Kidney epithelial cell (primary cell): ENCODE results near the gene IRAK2. TPM values are rescaled to one million over a fixed set of nuclear protein-coding genes. Genes with fewer than 3 reads are reported as not detected.

Source experiments
- DNase-seq: peaks from one replicate; pipeline ENCODE4 v3.0.0-alpha.2; 2010; ENCODE audit warnings: low read depth
- H3K27me3 ChIP-seq: 2 replicates; pipeline ENCODE4 v1.6.0; 2011; ENCODE audit warnings: low read length; ENCODE audit not compliant: control insufficient read depth, insufficient read depth
- H3K36me3 ChIP-seq: 2 replicates; pipeline ENCODE4 v1.5.1; 2011; ENCODE audit warnings: low read length; ENCODE audit not compliant: control insufficient read depth, insufficient read depth
- H3K4me3 ChIP-seq: 2 replicates; pipeline ENCODE4 v1.5.1; 2011; ENCODE audit warnings: low read depth, mild to moderate bottlenecking, control low read depth, low read length
- CTCF ChIP-seq: IDR thresholded peaks from 2 replicates; pipeline ENCODE4 v1.5.1; 2011; ENCODE audit warnings: mild to moderate bottlenecking, moderate library complexity, low read length, control low read depth, inconsistent platforms; ENCODE audit not compliant: insufficient read depth, poor library complexity, severe bottlenecking
- total RNA-seq: library from RNA; depleted of rRNA; stranded (reverse); fragments of >200 nt; gene quantifications from 2 replicates; pipeline ENCODE4 v1.2.3, GENCODE V29; 2015

The IRAK2 gene
- total RNA-seq, 1 donor from 2014 or later = 65.5 TPM

- no peak for TF ChIP-seq CTCF
- H3K27me3 ChIP-seq = no peaks in the 10 kb centered on the region
- H3K4me3 ChIP-seq = no peak overlapping the region
- H3K36me3 ChIP-seq = no peaks in the 10 kb centered on the region
- DNase-seq = no peak
These were observed 115.4 kb downstream of the IRAK2 start for GRCh38 chr3:10280177-10280529.

- Histone ChIP-seq H3K27me3 (no peaks in the 10 kb centered on the region), H3K36me3 (no peaks in the 10 kb centered on the region), H3K4me3 (no peak overlapping the region)
- TF ChIP-seq CTCF = no peak
- DNase-seq = no peak
These were observed 115.9 kb downstream of the IRAK2 start for GRCh38 chr3:10280571-10280970.

- TF ChIP-seq CTCF = no peak
- DNase-seq = no peak
- Histone ChIP-seq H3K4me3 (no peak overlapping the region), H3K27me3 (no peaks in the 10 kb centered on the region), H3K36me3 (no peaks in the 10 kb centered on the region)
These were observed 117.2 kb downstream of the IRAK2 start for GRCh38 chr3:10281951-10282350.

- TF ChIP-seq CTCF = no peak
- Histone ChIP-seq H3K4me3 (no peak overlapping the region), H3K27me3 (no peaks in the 10 kb centered on the region), H3K36me3 (no peaks in the 10 kb centered on the region)
- DNase-seq = no peak
These were observed 118.9 kb downstream of the IRAK2 start for GRCh38 chr3:10283638-10284037.

GRCh38 chr3:10284496-10284895, 119.8 kb downstream of the IRAK2 start:
- Histone ChIP-seq H3K36me3 (no peaks in the 10 kb centered on the region), H3K27me3 (no peaks in the 10 kb centered on the region), H3K4me3 (no peak overlapping the region)
- no peak for TF ChIP-seq CTCF
- DNase-seq = no peak

- Histone ChIP-seq H3K27me3 (no peaks in the 10 kb centered on the region), H3K4me3 (no peak overlapping the region), H3K36me3 (no peaks in the 10 kb centered on the region)
- TF ChIP-seq CTCF = no peak
- no peak for DNase-seq
These were observed 120.8 kb downstream of the IRAK2 start for GRCh38 chr3:10285272-10286132.
